HG03139 (cell line): ENCODE measurements around the gene TTLL7.

Experiments used
- ATAC-seq: cut with Tn5 transposase; IDR thresholded peaks from one replicate; pipeline ENCODE4 v1.9.1; 2021; ENCODE audit not compliant: unreplicated experiment

The TTLL7 gene

DNA sequence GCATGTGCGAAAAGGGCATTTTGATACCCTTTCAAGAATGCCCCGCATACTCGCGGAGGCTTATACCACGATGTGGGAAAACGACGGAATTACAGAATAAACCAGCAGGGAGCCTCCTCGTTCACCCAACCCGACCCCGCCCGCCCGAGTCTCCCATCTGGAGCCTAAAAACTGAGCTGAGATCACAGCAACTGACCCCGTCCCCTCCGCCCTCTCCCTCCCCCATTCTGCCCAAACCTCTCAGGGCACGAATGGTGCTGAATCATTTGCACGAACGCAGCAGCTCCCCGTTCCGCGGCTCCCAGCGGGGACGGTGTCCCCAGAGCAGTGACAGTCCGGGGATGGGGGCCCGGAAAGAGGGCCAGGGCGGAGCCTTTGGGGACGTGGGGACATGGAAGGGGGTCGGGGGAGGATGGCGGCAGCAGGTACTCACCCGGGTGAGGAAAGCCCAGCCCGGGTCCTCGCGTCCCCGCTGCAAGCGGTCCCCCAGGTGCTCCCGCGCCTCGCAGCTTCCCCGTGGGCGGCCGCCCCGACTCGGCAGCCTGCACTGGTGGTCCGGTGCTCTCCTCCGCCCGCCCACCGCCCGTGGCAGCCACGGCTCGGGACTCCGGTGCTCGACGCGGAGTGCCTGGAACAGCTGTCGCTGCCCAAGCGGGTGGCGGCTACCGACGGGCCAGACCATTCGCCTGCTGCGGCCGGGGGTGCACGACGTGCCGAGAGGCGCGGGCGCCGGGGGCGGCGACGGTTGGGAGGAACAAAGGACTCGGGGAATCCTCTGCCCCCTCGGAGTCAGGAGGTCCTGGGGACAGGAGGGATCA is at the start of gene TTLL7:
TTLL7 (minus strand) TSS at position 635 of the 818 bp plus-strand sequence. CDS start 46,921 bp downstream, outside the sequence.
- peak; percentile 86 for ATAC-seq

GRCh38 chr1:84042461-84042860 is 43.5 kb upstream of the TTLL7 start:
- ATAC-seq: no peak

GRCh38 chr1:84037758-84038611 is 39.1 kb upstream of the TTLL7 start:
- ATAC-seq: no peak

GRCh38 chr1:84031802-84032327 is 32.9 kb upstream of the TTLL7 start:
- no peak for ATAC-seq

GRCh38 chr1:84027368-84027767 is 28.4 kb upstream of the TTLL7 start:
- ATAC-seq: no peak

GRCh38 chr1:84025966-84026365 is 27.0 kb upstream of the TTLL7 start:
- ATAC-seq: no peak

- no peak for ATAC-seq
These were observed 22.9 kb upstream of the TTLL7 start for GRCh38 chr1:84021822-84022221.

- ATAC-seq: no peak
These were observed 21.2 kb upstream of the TTLL7 start for GRCh38 chr1:84020151-84020550.

DNA sequence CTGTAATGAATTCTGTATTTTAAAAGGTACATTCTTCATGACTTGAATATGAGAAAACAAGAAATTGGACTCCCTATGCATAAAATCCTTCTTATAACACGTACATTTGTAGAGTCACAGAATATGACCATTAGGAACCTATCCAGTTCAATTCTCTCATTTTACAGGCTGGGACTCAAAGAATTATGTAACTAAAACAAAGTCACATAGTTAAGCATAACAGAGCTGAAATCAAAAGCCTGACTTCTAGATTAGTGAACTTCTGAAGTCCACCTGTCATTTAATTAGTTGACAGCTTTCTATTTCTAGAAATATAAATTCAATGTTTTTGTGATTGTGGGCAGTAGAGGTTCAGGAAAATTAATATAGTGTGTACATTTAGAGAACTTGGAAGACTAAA is 20.3 kb upstream of the TTLL7 start:
- ATAC-seq: no peak

DNA sequence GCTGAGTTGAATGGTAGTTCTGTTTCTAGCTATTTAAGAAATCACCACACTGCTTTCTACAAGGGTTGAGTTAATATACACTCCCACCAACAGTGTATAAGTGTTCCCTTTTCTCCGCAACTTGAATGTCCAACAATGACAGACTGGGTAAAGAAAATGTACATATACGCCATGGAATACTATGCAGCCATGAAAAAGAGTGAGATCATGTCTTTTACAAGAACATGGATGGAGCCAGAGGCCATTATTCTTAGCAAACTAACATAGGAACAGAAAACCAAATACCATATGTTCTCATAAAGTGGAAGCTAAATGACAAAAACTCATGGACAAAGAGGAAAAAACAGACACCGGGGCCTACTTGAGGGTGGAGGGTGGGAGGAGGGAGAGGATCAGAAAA is 14.8 kb upstream of the TTLL7 start:
- no peak for ATAC-seq

- no peak for ATAC-seq
These were observed 13.1 kb upstream of the TTLL7 start for GRCh38 chr1:84012018-84012417.

DNA sequence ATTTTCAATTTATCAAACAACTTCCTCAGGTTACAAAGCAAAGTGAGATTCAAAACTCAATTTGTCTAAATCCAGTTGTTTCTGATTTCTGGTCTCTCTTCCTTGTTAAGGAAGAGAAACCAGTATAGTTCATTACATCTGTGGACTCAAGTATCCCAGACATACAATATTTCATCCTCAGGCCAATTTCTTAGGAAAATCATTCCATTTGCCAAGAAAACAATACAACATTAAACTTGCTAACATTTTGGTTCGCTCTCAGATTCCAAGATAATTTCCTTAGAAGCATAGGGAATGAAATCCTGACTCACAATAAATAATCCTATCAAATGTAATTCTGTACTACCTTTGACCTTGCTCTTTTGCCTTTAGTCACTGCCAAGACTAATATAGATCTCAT is 11.2 kb upstream of the TTLL7 start:
- ATAC-seq: no peak

DNA sequence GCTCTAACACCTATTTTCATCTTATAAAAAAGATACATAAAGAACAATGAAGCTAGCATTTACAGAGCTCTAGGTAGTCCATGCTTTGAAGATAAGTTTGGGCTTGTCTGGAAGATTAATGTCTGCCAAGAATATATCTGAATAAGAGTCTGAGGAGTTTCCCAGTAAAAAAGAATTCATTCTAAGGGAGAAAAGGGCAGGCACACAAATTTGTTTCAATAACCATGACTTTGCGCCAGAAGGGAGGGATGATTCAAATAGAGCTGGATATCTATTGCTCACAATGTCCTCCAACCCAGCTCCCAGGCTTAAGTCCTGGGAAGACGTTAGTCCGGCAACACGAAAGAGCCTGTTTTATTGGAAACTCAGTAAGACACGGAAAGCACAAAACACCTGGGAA is 9.7 kb upstream of the TTLL7 start:
- no peak for ATAC-seq

GRCh38 chr1:84006591-84006990 is 7.7 kb upstream of the TTLL7 start:
- no peak for ATAC-seq

GRCh38 chr1:84001501-84001900 is 2.6 kb upstream of the TTLL7 start:
- no peak for ATAC-seq

DNA sequence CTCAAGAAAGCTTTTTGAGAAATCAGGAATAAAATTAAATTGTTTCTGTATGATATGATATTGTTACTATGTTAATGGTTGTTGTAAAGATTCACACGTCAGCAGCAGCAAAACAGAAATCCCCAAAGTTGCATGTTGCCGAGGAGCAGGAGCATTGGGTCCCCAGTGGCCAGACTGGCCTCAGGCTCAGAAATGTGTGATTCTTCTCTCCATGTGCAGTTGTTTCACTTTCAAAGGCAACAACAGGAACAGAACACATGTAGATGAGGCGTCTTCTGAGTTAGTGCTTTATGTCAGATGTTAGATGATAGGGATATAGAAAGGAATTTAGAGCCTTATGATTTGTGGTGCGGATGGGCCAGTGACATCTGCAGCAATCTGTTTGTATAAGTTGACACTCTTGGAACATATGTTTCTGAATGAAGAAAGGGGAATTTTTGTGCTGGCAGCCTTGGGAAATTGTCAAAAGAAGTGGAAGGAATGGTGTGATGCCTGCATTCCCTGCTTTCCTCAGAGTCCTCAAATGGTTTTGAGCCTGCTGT is 2.1 kb upstream of the TTLL7 start:
- no peak for ATAC-seq

GRCh38 chr1:84000196-84000885 is 1.4 kb upstream of the TTLL7 start:
- ATAC-seq: no peak

GRCh38 chr1:83999316-83999819 is 436 bp upstream of the TTLL7 start:
- ATAC-seq: peak; percentile 83

- ATAC-seq: no peak
These were observed 781 bp downstream of the TTLL7 start for GRCh38 chr1:83998205-83998497.

- no peak for ATAC-seq
These were observed 1.3 kb downstream of the TTLL7 start for GRCh38 chr1:83997631-83998030.

DNA sequence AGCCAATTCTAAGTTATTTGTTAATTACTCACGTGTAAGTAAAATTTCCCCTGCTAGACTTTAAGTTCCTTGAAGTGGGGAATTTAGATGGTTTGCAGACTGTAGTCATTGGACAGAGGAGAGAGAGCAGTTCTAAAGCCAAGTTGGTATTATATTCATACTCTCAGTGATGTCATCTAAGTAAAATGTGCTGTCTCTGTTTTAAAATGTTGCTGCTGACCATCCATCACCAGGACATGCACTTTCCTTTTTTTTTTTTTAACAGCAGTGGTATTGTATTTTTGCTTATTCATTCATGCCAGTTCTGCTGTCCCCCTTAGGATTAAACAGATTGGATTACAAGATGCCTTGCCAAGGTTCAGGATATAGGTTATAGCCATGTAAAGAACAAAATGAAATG is 2.3 kb downstream of the TTLL7 start:
- no peak for ATAC-seq
